ENCODE measurements around the gene PBX4.

GRCh38 chr19:19517235-19517619 is 101.3 kb downstream of the PBX4 start:
- TF ChIP-seq ZNF121 (tag by site-specific recombination; IDR thresholded peaks at IDR 0.05) (no peak), CTCF (tag by site-specific recombination; IDR thresholded peaks at IDR 0.05) (no peak), ZNF843 (tag by site-specific recombination; IDR thresholded peaks at IDR 0.05) (no peak), ZSCAN30 (tag by site-specific recombination; IDR thresholded peaks at IDR 0.05) (no peak), ZNF214 (tag by site-specific recombination; IDR thresholded peaks at IDR 0.05; ENCODE audit: borderline replicate concordance) (no peak), FEZF1 (tag by site-specific recombination; IDR thresholded peaks at IDR 0.05) (no peak), TCF7L2 (IDR thresholded peaks at IDR 0.05; ENCODE audit: borderline replicate concordance, low read depth, low read length) (no peak), ZNF133 (tag by site-specific recombination; IDR thresholded peaks at IDR 0.05) (no peak)
- TF ChIP-seq, protein P1, sequence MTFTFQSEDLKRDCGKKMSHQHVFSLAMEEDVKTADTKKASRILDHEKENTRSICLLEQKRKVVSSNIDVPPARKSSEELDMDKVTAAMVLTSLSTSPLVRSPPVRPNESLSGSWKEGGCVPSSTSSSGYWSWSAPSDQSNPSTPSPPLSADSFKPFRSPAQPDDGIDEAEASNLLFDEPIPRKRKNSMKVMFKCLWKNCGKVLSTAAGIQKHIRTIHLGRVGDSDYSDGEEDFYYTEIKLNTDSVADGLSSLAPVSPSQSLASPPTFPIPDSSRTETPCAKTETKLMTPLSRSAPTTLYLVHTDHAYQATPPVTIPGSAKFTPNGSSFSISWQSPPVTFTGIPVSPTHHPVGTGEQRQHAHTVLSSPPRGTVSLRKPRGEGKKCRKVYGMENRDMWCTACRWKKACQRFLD (tag by site-specific recombination; IDR thresholded peaks at IDR 0.05) = no peak
- TF ChIP-seq, protein P2, sequence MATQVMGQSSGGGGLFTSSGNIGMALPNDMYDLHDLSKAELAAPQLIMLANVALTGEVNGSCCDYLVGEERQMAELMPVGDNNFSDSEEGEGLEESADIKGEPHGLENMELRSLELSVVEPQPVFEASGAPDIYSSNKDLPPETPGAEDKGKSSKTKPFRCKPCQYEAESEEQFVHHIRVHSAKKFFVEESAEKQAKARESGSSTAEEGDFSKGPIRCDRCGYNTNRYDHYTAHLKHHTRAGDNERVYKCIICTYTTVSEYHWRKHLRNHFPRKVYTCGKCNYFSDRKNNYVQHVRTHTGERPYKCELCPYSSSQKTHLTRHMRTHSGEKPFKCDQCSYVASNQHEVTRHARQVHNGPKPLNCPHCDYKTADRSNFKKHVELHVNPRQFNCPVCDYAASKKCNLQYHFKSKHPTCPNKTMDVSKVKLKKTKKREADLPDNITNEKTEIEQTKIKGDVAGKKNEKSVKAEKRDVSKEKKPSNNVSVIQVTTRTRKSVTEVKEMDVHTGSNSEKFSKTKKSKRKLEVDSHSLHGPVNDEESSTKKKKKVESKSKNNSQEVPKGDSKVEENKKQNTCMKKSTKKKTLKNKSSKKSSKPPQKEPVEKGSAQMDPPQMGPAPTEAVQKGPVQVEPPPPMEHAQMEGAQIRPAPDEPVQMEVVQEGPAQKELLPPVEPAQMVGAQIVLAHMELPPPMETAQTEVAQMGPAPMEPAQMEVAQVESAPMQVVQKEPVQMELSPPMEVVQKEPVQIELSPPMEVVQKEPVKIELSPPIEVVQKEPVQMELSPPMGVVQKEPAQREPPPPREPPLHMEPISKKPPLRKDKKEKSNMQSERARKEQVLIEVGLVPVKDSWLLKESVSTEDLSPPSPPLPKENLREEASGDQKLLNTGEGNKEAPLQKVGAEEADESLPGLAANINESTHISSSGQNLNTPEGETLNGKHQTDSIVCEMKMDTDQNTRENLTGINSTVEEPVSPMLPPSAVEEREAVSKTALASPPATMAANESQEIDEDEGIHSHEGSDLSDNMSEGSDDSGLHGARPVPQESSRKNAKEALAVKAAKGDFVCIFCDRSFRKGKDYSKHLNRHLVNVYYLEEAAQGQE (tag by site-specific recombination; IDR thresholded peaks at IDR 0.05) = no peak
